Astrocyte of the cerebellum (primary cell): ENCODE measurements around the gene HDAC4.

Experiments used
- DNase-seq: peaks from one replicate; pipeline ENCODE4 v3.0.0-alpha.2; 2011; ENCODE audit warnings: low read depth
- H3K4me3 ChIP-seq: 2 replicates; pipeline ENCODE4 v1.5.1; 2011; ENCODE audit warnings: mild to moderate bottlenecking, low read depth, low read length, moderate library complexity
- in situ Hi-C: cut with HindIII; loops from 2 replicates; pipeline ENCODE4 v1.10.0; 2017; ENCODE audit warnings: low sequenced_read_pairs
- TF ChIP-seq, protein P1 (sequence below): IDR thresholded peaks from 2 replicates; pipeline ENCODE4 v1.5.1; 2012; ENCODE audit warnings: low read length, low read depth, moderate library complexity, mild to moderate bottlenecking; ENCODE audit errors: missing control alignments

HDAC4 gene

GRCh38 chr2:239379641-239380170, 21.1 kb downstream of the HDAC4 start:
- in situ Hi-C loops = no loop called here
- DNase-seq = no peak
- no peak overlapping the region for H3K4me3 ChIP-seq
- TF ChIP-seq, protein P1, sequence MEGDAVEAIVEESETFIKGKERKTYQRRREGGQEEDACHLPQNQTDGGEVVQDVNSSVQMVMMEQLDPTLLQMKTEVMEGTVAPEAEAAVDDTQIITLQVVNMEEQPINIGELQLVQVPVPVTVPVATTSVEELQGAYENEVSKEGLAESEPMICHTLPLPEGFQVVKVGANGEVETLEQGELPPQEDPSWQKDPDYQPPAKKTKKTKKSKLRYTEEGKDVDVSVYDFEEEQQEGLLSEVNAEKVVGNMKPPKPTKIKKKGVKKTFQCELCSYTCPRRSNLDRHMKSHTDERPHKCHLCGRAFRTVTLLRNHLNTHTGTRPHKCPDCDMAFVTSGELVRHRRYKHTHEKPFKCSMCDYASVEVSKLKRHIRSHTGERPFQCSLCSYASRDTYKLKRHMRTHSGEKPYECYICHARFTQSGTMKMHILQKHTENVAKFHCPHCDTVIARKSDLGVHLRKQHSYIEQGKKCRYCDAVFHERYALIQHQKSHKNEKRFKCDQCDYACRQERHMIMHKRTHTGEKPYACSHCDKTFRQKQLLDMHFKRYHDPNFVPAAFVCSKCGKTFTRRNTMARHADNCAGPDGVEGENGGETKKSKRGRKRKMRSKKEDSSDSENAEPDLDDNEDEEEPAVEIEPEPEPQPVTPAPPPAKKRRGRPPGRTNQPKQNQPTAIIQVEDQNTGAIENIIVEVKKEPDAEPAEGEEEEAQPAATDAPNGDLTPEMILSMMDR = no peak

DNA sequence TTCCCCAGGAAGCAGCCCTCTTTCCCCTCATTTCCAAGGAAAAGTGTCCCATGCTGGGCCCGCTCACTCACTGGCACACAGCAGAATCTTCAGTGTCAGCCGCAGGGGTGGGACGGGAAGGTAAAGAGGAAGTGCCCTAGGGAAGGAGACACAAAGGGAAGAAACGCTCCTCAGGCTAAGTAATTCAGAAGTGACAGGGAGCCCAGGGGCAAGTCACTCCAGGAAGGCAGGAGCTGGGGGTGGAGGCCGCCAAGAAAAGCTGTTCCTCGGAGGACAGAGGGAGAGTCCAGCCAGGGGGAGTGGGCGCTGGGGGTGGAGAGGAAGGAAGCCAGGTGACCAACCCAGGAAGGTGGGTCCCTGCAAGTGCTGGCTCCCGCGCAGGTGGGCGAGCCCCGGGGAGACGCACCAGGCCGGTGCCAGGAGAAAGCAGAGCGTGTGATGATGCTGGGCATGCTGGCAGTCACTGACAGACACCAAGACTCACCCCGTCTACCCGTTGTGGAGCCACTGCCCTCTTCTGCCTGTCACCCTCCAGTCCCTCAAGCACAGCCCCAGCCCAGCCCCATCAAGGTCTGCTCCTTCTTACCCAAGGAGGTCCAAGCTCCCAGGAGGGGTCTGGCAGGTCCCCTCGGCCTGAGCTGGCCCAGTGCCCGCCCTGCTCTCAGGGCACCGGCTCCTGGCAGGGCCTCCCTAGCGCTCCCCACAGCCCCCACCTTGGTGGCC, 21.7 kb downstream of the HDAC4 start:
- DNase-seq = no peak
- in situ Hi-C loops = no loop called here
- no peak overlapping the region for H3K4me3 ChIP-seq
- TF ChIP-seq, protein P1 = no peak

DNA sequence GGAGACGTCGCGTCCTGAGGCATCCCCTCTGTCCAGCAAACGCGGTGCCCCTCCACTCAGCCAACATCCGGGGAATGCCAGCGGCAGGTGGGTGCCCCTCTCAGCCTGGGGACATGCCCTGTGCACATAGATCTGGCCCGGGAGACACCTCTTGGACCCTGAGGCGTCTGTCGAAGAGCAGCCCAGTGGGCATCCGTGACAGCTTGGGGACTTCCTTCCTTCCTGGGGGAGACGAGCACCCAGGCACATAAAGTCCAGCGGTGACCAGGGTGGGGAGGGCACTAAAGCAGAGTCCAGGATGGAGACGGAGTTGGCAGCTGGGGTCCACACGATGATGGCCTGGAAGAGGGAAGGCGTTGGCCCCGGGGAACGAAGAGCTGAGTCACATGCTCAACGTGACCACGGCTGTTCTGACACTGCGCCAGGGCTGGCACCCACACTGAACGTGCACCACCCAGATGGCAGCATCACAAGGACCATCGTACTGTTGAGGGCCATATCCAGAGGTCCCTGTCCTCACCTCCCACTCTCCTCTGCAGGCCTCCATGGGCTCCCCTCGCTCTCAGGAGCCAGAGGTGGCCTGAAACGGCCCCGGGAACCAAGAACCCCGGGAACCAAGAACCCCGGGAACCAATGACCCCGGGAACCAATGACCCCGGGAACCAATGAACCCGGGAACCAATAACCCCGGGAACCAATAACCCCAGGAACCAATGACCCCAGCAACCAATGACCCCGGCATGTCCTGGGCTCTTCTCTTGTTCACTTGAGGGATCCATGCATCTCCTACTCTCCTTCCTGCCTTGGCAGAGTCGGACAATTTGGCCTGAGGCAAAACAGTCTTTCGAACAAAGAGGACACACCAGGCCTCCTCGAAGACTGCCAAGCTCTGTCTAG, 22.6 kb downstream of the HDAC4 start:
- TF ChIP-seq, protein P1 = no peak

GRCh38 chr2:239377591-239377990, 23.2 kb downstream of the HDAC4 start:
- TF ChIP-seq, protein P1 = no peak
- no peak for DNase-seq
- in situ Hi-C loops = no loop called here
- no peak overlapping the region for H3K4me3 ChIP-seq

More for the DNA sequence above, 22.6 kb downstream of the HDAC4 start:
- in situ Hi-C loops = no loop called here
- DNase-seq = no peak
- no peak overlapping the region for H3K4me3 ChIP-seq

DNA sequence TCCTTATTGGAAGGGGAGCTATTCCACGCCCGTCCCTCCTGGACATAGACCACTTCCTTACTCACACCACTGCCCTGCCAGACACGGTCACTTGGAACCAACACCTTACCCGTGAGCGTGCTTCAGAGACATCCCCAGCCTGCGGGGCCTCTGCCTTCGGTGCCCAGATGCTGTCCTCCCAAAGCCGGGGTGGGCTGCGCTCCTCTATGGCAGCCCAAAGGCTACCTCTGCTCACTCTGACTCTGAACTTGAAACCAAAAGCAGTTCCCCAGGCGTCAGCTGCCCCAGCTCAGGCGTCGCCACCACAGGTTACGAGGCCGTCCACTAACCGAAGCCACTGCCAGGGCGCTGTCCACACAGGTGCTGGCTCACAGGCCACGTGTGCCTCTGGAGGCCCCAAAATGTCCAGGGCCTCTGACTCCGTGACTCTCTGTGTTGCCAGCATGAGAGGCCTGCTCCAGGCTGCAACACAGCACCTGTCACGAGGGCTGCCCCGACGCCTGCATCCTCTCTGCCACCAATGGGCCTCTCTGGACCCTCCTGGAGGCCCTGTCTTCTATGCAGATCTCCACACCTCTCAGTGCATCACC, 23.8 kb downstream of the HDAC4 start:
- TF ChIP-seq, protein P1 = no peak
- in situ Hi-C loops = no loop called here
- no peak overlapping the region for H3K4me3 ChIP-seq
- no peak for DNase-seq

DNA sequence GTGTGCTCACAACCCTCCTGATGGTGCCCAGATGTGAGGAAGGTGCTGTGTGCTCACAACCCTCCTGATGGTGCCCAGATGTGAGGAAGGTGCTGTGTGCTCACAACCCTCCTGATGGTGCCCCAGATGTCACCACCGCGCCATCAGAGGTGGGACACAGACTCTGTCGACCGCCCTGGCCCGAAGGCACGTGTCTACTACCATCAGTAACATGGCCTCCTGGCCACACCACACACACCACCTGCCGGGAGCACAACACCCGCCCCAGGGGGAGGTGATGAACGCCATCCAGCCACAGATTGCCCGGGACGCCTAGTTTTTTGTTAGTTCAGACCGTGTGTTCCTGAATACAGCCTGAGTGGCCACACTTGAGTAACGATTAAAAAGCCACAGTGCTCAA, 24.5 kb downstream of the HDAC4 start:
- in situ Hi-C loops = no loop called here
- no peak for DNase-seq
- TF ChIP-seq, protein P1 = no peak
- H3K4me3 ChIP-seq = no peak overlapping the region
